Fibroblast of villous mesenchyme (primary cell): ENCODE results near the gene LSM2. TPM values are rescaled to one million over a fixed set of nuclear protein-coding genes. Genes with fewer than 3 reads are reported as not detected.
A peak's percentile ranks its signal among the peaks of the same experiment; 100 is the strongest.

Source experiments
- DNase-seq: peaks from one replicate; pipeline ENCODE4 v3.0.0-alpha.2; 2010; ENCODE audit warnings: low read depth
- H3K4me3 ChIP-seq: 2 replicates; pipeline ENCODE4 v1.5.1; 2011; ENCODE audit warnings: low read depth, mild to moderate bottlenecking, low read length
- CTCF ChIP-seq: IDR thresholded peaks from 2 replicates; pipeline ENCODE4 v1.5.1; 2012; ENCODE audit warnings: low read depth, mild to moderate bottlenecking, low read length; ENCODE audit not compliant: insufficient read depth
- total RNA-seq: library from RNA; depleted of rRNA; stranded (reverse); fragments of >200 nt; gene quantifications from 2 replicates; pipeline ENCODE4 v1.2.3, GENCODE V29; 2012

LSM2 gene
- total RNA-seq, 1 donor: 23.7 TPM

GRCh38 chr6:31776989-31777666, 29.6 kb downstream of the LSM2 start, which contains the start of gene VWA7:
Gene VWA7, minus strand, starts transcription at chr6:31777328. Its CDS starts 549 bp downstream, at chr6:31776779.
- peak; percentile 66 for DNase-seq
- TF ChIP-seq CTCF: no peak

GRCh38 chr6:31776485-31776988, 30.2 kb downstream of the LSM2 start:
- no peak overlapping the region for H3K4me3 ChIP-seq
- no peak for DNase-seq
- TF ChIP-seq CTCF: no peak

More at GRCh38 chr6:31776989-31777666, 29.6 kb downstream of the LSM2 start, which contains the start of gene VWA7:
- no peak within 1 kb of the TSS for H3K4me3 ChIP-seq

GRCh38 chr6:31775633-31776484, 30.9 kb downstream of the LSM2 start:
- no peak overlapping the region for H3K4me3 ChIP-seq
- no peak for TF ChIP-seq CTCF
- no peak for DNase-seq

- no peak for DNase-seq
- TF ChIP-seq CTCF: no peak
- no peak overlapping the region for H3K4me3 ChIP-seq
Observed at GRCh38 chr6:31775184-31775583, 31.6 kb downstream of the LSM2 start.

GRCh38 chr6:31771992-31772358, 34.8 kb downstream of the LSM2 start:
- no peak for DNase-seq
- no peak overlapping the region for H3K4me3 ChIP-seq
- no peak for TF ChIP-seq CTCF

GRCh38 chr6:31770860-31771259, 35.9 kb downstream of the LSM2 start:
- no peak for TF ChIP-seq CTCF
- no peak for DNase-seq
- H3K4me3 ChIP-seq: no peak overlapping the region
